GM12864 (cell line): ENCODE results near the gene ANKH.

Experiments used
- DNase-seq: peaks from one replicate; pipeline ENCODE4 v3.0.0-alpha.2; 2011; ENCODE audit warnings: low read depth
- H3K4me3 ChIP-seq: 2 replicates; pipeline ENCODE4 v1.5.1; 2011; ENCODE audit warnings: mild to moderate bottlenecking, low read depth, low read length, control low read depth
- TF ChIP-seq, protein P1 (sequence below): IDR thresholded peaks from 2 replicates; pipeline ENCODE4 v1.5.1; 2011; ENCODE audit warnings: low read depth, mild to moderate bottlenecking, moderate library complexity, low read length, control low read depth, inconsistent platforms; ENCODE audit errors: missing control alignments

Gene ANKH

DNA sequence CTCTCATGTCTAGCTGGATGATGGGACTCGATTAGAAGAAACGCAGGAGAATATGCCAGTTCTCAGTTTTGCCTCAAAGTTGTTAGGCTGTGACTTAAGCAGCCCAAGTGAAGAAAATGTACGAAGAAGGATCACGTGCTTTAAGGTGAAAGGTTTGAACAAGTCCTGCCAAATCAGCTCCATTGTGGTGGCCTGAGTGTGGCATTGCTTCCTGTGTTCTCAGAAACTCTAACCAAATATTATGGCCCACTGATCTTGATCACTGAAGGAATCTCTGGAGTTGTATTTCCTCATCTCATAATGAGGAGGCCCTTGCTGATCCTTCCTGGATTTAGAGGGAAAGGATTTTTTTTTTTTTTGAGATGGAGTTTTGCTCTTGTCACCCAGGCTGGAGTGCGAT is 163.0 kb downstream of the ANKH start:
- H3K4me3 ChIP-seq = no peak overlapping the region
- TF ChIP-seq, protein P1, sequence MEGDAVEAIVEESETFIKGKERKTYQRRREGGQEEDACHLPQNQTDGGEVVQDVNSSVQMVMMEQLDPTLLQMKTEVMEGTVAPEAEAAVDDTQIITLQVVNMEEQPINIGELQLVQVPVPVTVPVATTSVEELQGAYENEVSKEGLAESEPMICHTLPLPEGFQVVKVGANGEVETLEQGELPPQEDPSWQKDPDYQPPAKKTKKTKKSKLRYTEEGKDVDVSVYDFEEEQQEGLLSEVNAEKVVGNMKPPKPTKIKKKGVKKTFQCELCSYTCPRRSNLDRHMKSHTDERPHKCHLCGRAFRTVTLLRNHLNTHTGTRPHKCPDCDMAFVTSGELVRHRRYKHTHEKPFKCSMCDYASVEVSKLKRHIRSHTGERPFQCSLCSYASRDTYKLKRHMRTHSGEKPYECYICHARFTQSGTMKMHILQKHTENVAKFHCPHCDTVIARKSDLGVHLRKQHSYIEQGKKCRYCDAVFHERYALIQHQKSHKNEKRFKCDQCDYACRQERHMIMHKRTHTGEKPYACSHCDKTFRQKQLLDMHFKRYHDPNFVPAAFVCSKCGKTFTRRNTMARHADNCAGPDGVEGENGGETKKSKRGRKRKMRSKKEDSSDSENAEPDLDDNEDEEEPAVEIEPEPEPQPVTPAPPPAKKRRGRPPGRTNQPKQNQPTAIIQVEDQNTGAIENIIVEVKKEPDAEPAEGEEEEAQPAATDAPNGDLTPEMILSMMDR = no peak
- DNase-seq = no peak

DNA sequence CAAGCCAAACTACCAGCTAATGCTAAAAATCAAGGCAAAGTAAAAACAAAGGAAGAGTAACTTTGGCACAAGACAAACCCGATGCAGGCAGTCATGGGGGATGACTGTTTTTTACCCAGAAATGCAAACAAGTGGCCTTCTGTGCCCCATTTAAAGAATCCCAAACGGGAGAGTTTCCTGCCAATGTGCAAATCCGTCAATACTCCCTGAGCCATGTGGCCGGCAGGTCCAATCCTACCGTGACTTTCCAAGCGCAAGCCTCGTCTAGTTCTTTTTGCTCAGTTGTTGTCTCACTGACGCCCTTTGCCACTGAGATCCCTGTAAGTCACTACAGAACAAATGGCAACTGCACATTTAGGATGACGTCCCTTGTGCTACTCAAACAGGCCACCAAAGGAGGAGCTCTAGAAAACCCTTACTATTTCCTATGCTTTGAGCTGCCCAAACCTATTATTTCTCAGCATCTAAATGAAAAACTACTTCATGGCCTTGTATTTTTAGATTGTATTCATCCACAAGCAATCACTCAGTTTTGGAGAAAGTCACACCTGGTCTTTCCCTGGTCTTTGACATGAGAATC is 163.7 kb downstream of the ANKH start:
- no peak for DNase-seq
- TF ChIP-seq, protein P1 = no peak
- H3K4me3 ChIP-seq = no peak overlapping the region

DNA sequence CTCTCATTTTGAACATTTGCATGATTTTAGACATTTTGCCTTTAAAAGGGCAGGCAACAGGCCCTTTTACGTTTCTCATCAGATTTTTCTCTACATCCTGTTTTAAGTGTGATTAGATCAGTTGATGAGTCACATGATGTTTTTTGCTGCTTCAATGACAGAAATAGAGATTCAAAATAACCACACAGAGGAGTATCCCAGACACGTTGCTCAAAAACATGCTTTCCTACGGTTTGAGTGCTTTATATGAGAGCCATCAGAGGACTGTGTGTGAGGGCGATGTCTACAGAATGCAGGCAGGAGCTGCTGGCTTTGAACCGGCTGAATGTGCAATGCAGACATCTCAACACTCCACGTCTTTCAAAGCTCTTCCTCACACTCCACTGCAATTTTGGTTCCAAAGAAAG is 165.0 kb downstream of the ANKH start:
- H3K4me3 ChIP-seq = no peak overlapping the region
- TF ChIP-seq, protein P1 = no peak
- no peak for DNase-seq

DNA sequence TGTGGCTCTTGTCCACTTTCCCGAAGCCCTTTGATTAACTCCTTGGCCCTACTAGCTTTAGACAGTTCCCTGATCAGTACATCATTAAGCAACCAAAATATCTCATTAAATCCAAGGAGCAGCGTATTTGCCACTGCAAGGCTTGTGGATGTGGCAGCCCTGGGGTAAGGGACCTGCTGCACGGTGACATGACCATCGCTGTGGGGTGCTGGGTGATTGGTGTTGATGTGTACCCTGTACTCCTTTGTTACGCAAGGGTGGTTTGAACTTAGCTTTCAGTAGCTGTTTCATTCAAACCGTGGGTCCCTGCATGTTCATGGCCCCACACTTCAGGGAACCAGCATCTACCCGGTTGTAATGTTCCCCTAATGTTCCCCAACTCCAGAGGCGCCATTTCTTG is 166.0 kb downstream of the ANKH start:
- H3K4me3 ChIP-seq = no peak overlapping the region
- TF ChIP-seq, protein P1 = no peak
- DNase-seq = no peak

DNA sequence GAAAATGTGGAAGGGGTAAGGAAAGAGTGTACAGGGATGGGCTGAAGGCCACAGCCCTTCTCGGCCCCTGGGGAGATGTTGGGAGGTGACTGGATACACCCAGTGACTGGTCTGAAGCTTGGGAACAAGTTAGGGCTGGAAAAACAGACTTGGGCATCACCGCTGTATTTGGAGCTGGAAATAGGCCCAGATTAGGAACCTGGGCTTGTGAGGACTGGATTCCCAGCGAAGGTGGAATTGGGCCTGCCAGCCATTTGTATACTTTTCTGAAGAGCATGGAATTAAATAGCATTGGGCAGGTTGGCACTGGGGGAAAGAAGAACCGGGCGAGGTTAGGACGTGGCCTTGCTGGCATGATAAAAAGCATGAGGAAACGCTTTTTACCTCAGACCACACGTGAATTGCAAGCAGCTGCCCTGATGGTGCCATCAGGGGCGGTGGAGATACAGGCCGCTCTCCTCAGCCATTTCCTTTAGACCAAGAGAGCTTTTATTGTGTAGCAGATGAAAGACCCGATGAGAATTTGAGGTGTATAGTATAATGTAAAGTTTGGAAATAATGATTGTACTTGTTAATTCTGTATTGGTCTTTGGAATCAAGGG is 169.2 kb downstream of the ANKH start:
- DNase-seq = no peak
- TF ChIP-seq, protein P1 = no peak
- no peak overlapping the region for H3K4me3 ChIP-seq

DNA sequence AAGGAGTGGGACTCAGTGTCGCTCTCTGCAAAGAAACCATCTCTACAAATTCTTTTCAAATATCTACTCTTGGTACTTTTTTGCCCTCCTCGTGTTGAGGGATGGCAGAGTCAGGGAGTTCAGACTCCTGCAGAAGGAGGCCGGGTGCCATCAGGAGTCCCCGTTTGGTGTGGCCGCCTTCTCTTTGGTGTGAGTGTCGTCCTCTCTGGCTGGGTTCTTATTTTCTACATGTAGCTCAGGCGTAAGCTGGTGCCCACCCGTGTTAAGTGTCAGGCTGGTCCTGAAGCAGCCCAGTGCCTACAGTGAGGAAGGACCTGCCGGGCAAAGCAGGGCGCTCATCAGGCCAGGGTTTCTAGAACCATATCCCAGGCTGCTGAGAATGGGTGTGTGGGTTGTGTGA is 170.0 kb downstream of the ANKH start:
- TF ChIP-seq, protein P1 = no peak
- H3K4me3 ChIP-seq = no peak overlapping the region

More for the DNA sequence above, 170.0 kb downstream of the ANKH start:
- no peak for DNase-seq
